HEK293T (cell line): ENCODE measurements around the gene OVCA2.

Experiments used
- CTCF ChIA-PET: fragments of 350-600 bp; formaldehyde crosslinking; extraction: SDS; loops from one replicate; lab custom pipeline; 2021; ENCODE audit warnings: antibody characterized with exemption, inconsistent platforms; lab: Yijun Ruan, JAX
- POLR2A ChIA-PET: fragments of 350-600 bp; formaldehyde crosslinking; extraction: SDS; loops from one replicate; lab custom pipeline; 2020; ENCODE audit warnings: antibody characterized with exemption, inconsistent platforms; lab: Yijun Ruan, JAX
- DNase-seq: peaks from one replicate; pipeline ENCODE4 v3.0.0; 2012; ENCODE audit warnings: mixed read lengths; ENCODE audit errors: extremely low spot score
- ARNT ChIP-seq: fragments of 450-650 bp; IDR thresholded peaks from 2 replicates; pipeline ENCODE4 v1.6.1; 2017; ENCODE audit warnings: mild to moderate bottlenecking
- BHLHE40 ChIP-seq: fragments of 450-650 bp; IDR thresholded peaks from 2 replicates; pipeline ENCODE4 v1.6.1; 2016; ENCODE audit warnings: mild to moderate bottlenecking, moderate library complexity, borderline replicate concordance
- CTBP1 ChIP-seq: fragments of 450-650 bp; IDR thresholded peaks from 2 replicates; pipeline ENCODE4 v1.6.1; 2016; ENCODE audit warnings: borderline replicate concordance
- ELF4 ChIP-seq: fragments of 450-650 bp; IDR thresholded peaks from 2 replicates; pipeline ENCODE4 v1.6.1; 2017; ENCODE audit warnings: antibody characterized with exemption
- FOXA1 ChIP-seq: fragments of 450-650 bp; IDR thresholded peaks from 2 replicates; pipeline ENCODE4 v1.6.1; 2016; ENCODE audit warnings: mild to moderate bottlenecking
- FOXK2 ChIP-seq: fragments of 450-650 bp; IDR thresholded peaks from 2 replicates; pipeline ENCODE4 v1.6.1; 2016; ENCODE audit warnings: mild to moderate bottlenecking
- FOXM1 ChIP-seq: fragments of 450-650 bp; IDR thresholded peaks from 2 replicates; pipeline ENCODE4 v1.6.1; 2017; ENCODE audit warnings: mild to moderate bottlenecking, borderline replicate concordance
- HDGF ChIP-seq: fragments of 450-650 bp; IDR thresholded peaks from 2 replicates; pipeline ENCODE4 v1.6.1; 2017; ENCODE audit warnings: antibody characterized with exemption, borderline replicate concordance
- L3MBTL2 ChIP-seq: fragments of 450-650 bp; conservative IDR thresholded peaks from 2 replicates; pipeline ENCODE4 v1.6.1; 2016; ENCODE audit warnings: mild to moderate bottlenecking
- LEF1 ChIP-seq: fragments of 450-650 bp; IDR thresholded peaks from 2 replicates; pipeline ENCODE4 v1.6.1; 2017; ENCODE audit warnings: mild to moderate bottlenecking, borderline replicate concordance
- NFRKB ChIP-seq: fragments of 450-650 bp; IDR thresholded peaks from 2 replicates; pipeline ENCODE4 v1.6.1; 2016; ENCODE audit warnings: mild to moderate bottlenecking, moderate library complexity
- PKNOX1 ChIP-seq: fragments of 450-650 bp; IDR thresholded peaks from 2 replicates; pipeline ENCODE4 v1.6.1; 2016
- SP1 ChIP-seq: fragments of 450-650 bp; IDR thresholded peaks from 2 replicates; pipeline ENCODE4 v1.6.1; 2017
- SUZ12 ChIP-seq: fragments of 450-650 bp; IDR thresholded peaks from 2 replicates; pipeline ENCODE4 v1.6.1; 2016; ENCODE audit warnings: mild to moderate bottlenecking
- TARDBP ChIP-seq: fragments of 450-650 bp; IDR thresholded peaks from 2 replicates; pipeline ENCODE4 v1.6.1; 2016
- ZNF384 ChIP-seq: fragments of 450-650 bp; IDR thresholded peaks from 2 replicates; pipeline ENCODE4 v1.6.1; 2016

OVCA2 gene

GRCh38 chr17:2067608-2068024 lies 25.8 kb downstream of the OVCA2 start:
- CTCF ChIA-PET, result no interaction called here
- TF ChIP-seq L3MBTL2 (no peak), ZNF384 (no peak), BHLHE40 (no peak), HDGF (no peak), SUZ12 (no peak), ELF4 (no peak), NFRKB (no peak), FOXA1 (no peak), ARNT (no peak), TARDBP (no peak), SP1 (no peak), CTBP1 (no peak)
- POLR2A ChIA-PET, result no interaction called here
- DNase-seq, result no peak

- TF ChIP-seq PKNOX1, result no peak
- no peak for TF ChIP-seq NFRKB
- TF ChIP-seq CTBP1, result no peak
- no peak for TF ChIP-seq FOXM1
- no peak for TF ChIP-seq FOXA1
- no peak for TF ChIP-seq FOXK2
- no peak for TF ChIP-seq BHLHE40
- no peak for TF ChIP-seq ELF4
- TF ChIP-seq ARNT, result no peak
- TF ChIP-seq LEF1, result no peak
- CTCF ChIA-PET, result no interaction called here
- DNase-seq, result no peak
- POLR2A ChIA-PET, result no interaction called here
Observed at GRCh38 chr17:2068031-2068518, 26.3 kb downstream of the OVCA2 start.

- CTCF ChIA-PET, result interaction anchor here (1.0 kb wide), 1 partner anchor 176 kb away, joined by 4 read pairs; no protein-coding TSS in a partner anchor
- DNase-seq, result no peak
- no peak for TF ChIP-seq PKNOX1
- TF ChIP-seq HDGF, result no peak
- TF ChIP-seq SUZ12, result no peak
- no peak for TF ChIP-seq ZNF384
- TF ChIP-seq FOXA1, result no peak
- TF ChIP-seq ELF4, result no peak
- TF ChIP-seq TARDBP, result no peak
- no peak for TF ChIP-seq LEF1
- no peak for TF ChIP-seq SP1
- POLR2A ChIA-PET, result no interaction called here
Observed at GRCh38 chr17:2068519-2069051, 26.8 kb downstream of the OVCA2 start.

- TF ChIP-seq PKNOX1, result no peak
- TF ChIP-seq HDGF, result no peak
- no peak for TF ChIP-seq ARNT
- TF ChIP-seq CTBP1, result no peak
- no peak for TF ChIP-seq BHLHE40
- TF ChIP-seq FOXM1, result no peak
- no peak for TF ChIP-seq TARDBP
- no peak for TF ChIP-seq L3MBTL2
- no peak for DNase-seq
- ChIA-PET CTCF (interaction anchor here (1.0 kb wide), 1 partner anchor 15 kb away, joined by 3 read pairs; no protein-coding TSS in a partner anchor), POLR2A (no interaction called here)
Observed at GRCh38 chr17:2070241-2071023, 28.6 kb downstream of the OVCA2 start.

- CTCF ChIA-PET, result interaction anchor here (1.0 kb wide), 1 partner anchor 16 kb away, joined by 3 read pairs; no protein-coding TSS in a partner anchor
- no peak for DNase-seq
Observed at GRCh38 chr17:2071024-2071385, 29.2 kb downstream of the OVCA2 start.

GRCh38 chr17:2071455-2072281 lies 29.8 kb downstream of the OVCA2 start:
- TF ChIP-seq CTBP1, result no peak
- no peak for TF ChIP-seq TARDBP
- TF ChIP-seq PKNOX1, result no peak
- no peak for TF ChIP-seq ZNF384
- no peak for TF ChIP-seq NFRKB
- no peak for TF ChIP-seq FOXM1
- no peak for TF ChIP-seq ELF4
- no peak for TF ChIP-seq FOXA1
- no peak for TF ChIP-seq SUZ12
- TF ChIP-seq HDGF, result no peak
- TF ChIP-seq FOXK2, result no peak
- no peak for TF ChIP-seq L3MBTL2
- POLR2A ChIA-PET, result no interaction called here
- no peak for DNase-seq
- CTCF ChIA-PET, result interaction anchor here (1.0 kb wide), 1 partner anchor 16 kb away, joined by 3 read pairs; no protein-coding TSS in a partner anchor

More at GRCh38 chr17:2071024-2071385, 29.2 kb downstream of the OVCA2 start:
- TF ChIP-seq ZNF384, result no peak
- no peak for TF ChIP-seq CTBP1
- no peak for TF ChIP-seq SUZ12
- POLR2A ChIA-PET, result no interaction called here
